AG09309 (cell line): ENCODE results near the gene ARHGAP20.

ENCODE experiments used
- DNase-seq: peaks from one replicate; pipeline ENCODE4 v3.0.0-alpha.2; 2010; ENCODE audit warnings: low read depth
- H3K4me3 ChIP-seq: 2 replicates; pipeline ENCODE4 v1.5.1; 2011; ENCODE audit warnings: mild to moderate bottlenecking, low read depth, low read length, moderate library complexity; ENCODE audit not compliant: control insufficient read depth
- TF ChIP-seq, protein P1 (sequence below): IDR thresholded peaks from 2 replicates; pipeline ENCODE4 v1.5.1; 2011; ENCODE audit warnings: mild to moderate bottlenecking, low read depth, low read length, inconsistent platforms; ENCODE audit not compliant: insufficient read depth, control insufficient read depth; ENCODE audit errors: missing control alignments

The ARHGAP20 gene

DNA sequence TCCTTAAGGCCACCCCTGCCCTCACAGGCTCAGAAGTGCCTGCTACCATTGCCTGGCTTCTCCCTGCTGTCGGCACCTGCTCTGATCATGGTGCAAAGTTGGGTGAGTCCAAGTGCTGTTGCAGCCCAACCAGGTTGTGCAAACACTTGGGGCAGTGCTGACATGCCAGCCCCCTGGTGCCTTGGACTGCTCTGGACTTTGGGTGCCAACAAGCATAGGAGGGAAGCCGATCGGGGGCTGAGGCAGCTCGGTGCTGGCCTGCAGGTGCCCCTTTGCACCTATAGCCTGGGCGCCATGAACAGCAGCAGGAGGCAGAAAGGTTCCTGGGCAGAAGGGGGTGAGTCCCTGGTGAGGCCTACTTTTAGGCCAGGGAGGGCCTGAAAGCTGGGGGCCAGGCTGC, 113.0 kb downstream of the ARHGAP20 start:
- DNase-seq, result no peak
- TF ChIP-seq, protein P1, sequence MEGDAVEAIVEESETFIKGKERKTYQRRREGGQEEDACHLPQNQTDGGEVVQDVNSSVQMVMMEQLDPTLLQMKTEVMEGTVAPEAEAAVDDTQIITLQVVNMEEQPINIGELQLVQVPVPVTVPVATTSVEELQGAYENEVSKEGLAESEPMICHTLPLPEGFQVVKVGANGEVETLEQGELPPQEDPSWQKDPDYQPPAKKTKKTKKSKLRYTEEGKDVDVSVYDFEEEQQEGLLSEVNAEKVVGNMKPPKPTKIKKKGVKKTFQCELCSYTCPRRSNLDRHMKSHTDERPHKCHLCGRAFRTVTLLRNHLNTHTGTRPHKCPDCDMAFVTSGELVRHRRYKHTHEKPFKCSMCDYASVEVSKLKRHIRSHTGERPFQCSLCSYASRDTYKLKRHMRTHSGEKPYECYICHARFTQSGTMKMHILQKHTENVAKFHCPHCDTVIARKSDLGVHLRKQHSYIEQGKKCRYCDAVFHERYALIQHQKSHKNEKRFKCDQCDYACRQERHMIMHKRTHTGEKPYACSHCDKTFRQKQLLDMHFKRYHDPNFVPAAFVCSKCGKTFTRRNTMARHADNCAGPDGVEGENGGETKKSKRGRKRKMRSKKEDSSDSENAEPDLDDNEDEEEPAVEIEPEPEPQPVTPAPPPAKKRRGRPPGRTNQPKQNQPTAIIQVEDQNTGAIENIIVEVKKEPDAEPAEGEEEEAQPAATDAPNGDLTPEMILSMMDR, result no peak
- H3K4me3 ChIP-seq, result no peak overlapping the region

- no peak for DNase-seq
- TF ChIP-seq, protein P1, result no peak
- H3K4me3 ChIP-seq, result no peak overlapping the region
Observed at GRCh38 chr11:110598725-110599124, 113.5 kb downstream of the ARHGAP20 start.

DNA sequence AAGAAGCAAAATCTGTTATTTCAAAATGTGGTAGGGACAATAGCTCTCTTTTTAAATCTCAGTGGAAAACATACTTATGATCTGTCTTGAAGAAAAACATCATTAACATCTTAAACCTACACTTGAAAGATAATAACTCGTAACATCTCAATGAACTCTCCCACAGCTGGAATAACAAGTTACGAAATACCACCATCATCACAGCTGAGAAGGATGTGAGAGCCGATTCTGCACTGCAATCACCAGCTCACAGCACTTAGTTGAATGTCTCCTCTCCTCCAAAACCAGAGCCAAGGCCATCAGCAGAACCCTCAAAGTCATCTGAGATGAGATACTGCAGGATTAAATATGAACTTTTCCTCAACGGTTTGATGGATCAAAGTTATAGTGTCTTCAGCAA, 124.3 kb downstream of the ARHGAP20 start:
- DNase-seq, result no peak
- TF ChIP-seq, protein P1, result no peak
- no peak overlapping the region for H3K4me3 ChIP-seq

GRCh38 chr11:110587129-110587528, 125.1 kb downstream of the ARHGAP20 start:
- H3K4me3 ChIP-seq, result no peak overlapping the region
- no peak for DNase-seq
- TF ChIP-seq, protein P1, result no peak

DNA sequence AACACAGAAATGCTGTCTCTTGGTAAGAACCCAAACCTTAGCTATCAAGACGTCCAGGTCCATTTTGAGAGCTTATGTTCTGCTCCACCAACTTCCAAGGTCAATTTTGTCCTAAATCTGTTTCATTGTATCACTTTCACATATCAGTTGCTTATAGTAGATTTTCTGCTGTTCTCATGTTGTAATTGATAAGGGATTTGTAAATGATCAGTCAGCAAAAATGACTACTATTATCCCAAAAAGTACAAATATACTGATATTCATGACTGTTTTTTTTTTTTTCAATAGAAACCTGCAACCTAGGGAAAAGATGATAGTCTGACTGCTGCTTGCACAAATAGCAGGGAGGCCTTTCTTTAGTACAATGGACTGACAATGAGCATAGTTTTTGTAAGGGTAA, 128.1 kb downstream of the ARHGAP20 start:
- TF ChIP-seq, protein P1, result no peak
- no peak for DNase-seq
- H3K4me3 ChIP-seq, result no peak overlapping the region

- no peak overlapping the region for H3K4me3 ChIP-seq
- TF ChIP-seq, protein P1, result no peak
- DNase-seq, result no peak
Observed at GRCh38 chr11:110582728-110583432, 129.4 kb downstream of the ARHGAP20 start.
